ENCODE data around the gene CCM2.

CCM2 gene

GRCh38 chr7:45065031-45065995, 65.3 kb downstream of the CCM2 start:
- no peak for DNase-seq (ENCODE audit: low read depth in 2 of 2)

- DNase-seq (ENCODE audit: low read depth in 2 of 2): no peak
Observed at GRCh38 chr7:45066409-45066808, 66.4 kb downstream of the CCM2 start.

GRCh38 chr7:45067582-45067981, 67.6 kb downstream of the CCM2 start:
- no peak for DNase-seq (ENCODE audit: low read depth in 2 of 2)

GRCh38 chr7:45068236-45069023, 68.4 kb downstream of the CCM2 start:
- DNase-seq (ENCODE audit: low read depth in 2 of 2): no peak

- no peak for DNase-seq (ENCODE audit: low read depth in 2 of 2)
Observed at GRCh38 chr7:45069444-45070253, 69.6 kb downstream of the CCM2 start.

- no peak for DNase-seq (ENCODE audit: low read depth in 2 of 2)
Observed at GRCh38 chr7:45070254-45070642, 70.2 kb downstream of the CCM2 start.

- DNase-seq (ENCODE audit: low read depth in 2 of 2): no peak
Observed at GRCh38 chr7:45071528-45071927, 71.5 kb downstream of the CCM2 start.

GRCh38 chr7:45072131-45073030, 72.4 kb downstream of the CCM2 start:
- DNase-seq (ENCODE audit: low read depth in 2 of 2): no peak

- no peak for DNase-seq (ENCODE audit: low read depth in 2 of 2)
Observed at GRCh38 chr7:45073031-45073785, 73.2 kb downstream of the CCM2 start.

GRCh38 chr7:45073786-45074527, 74.0 kb downstream of the CCM2 start:
- DNase-seq (ENCODE audit: low read depth in 2 of 2): no peak

GRCh38 chr7:45074528-45075354, 74.7 kb downstream of the CCM2 start:
- DNase-seq (ENCODE audit: low read depth in 2 of 2): no peak

- DNase-seq (ENCODE audit: low read depth in 2 of 2): no peak
Observed at GRCh38 chr7:45075355-45075644, 75.3 kb downstream of the CCM2 start.

GRCh38 chr7:45075871-45076796, 76.1 kb downstream of the CCM2 start:
- no peak for DNase-seq (ENCODE audit: low read depth in 2 of 2)

- no peak for DNase-seq (ENCODE audit: low read depth in 2 of 2)
Observed at GRCh38 chr7:45076946-45077345, 76.9 kb downstream of the CCM2 start.

GRCh38 chr7:45077579-45077978, 77.6 kb downstream of the CCM2 start:
- no peak for DNase-seq (ENCODE audit: low read depth in 2 of 2)

- DNase-seq (ENCODE audit: low read depth in 2 of 2): no peak
Observed at GRCh38 chr7:45078125-45078681, 78.2 kb downstream of the CCM2 start.

- DNase-seq (ENCODE audit: low read depth in 2 of 2): no peak
Observed at GRCh38 chr7:45080265-45080957, 80.4 kb downstream of the CCM2 start.

Data from stimulated activated CD4-positive, alpha-beta T cell treated with anti-CD3 and anti-CD28 coated beads, Interleukin-12 subunit alpha, Interleukin-12 subunit beta, amount 100 ng/mL, for 24 hours (primary cell).